ENCODE data around the gene PPP1R1B.

- no peak for TF ChIP-seq MAFK (IDR thresholded peaks at IDR 0.05; ENCODE audit: low read depth, low read length)
- no peak for TF ChIP-seq POLR2A (IDR thresholded peaks at IDR 0.05; ENCODE audit: low read depth, low read length)
- no peak for TF ChIP-seq CTCF (conservative IDR thresholded peaks at IDR 0.05; ENCODE audit: low read depth, low read length)
- TF ChIP-seq FOS (IDR thresholded peaks at IDR 0.05; ENCODE audit: low read depth, low read length): no peak
- no peak for TF ChIP-seq BHLHE40 (IDR thresholded peaks at IDR 0.05; ENCODE audit: low read depth, low read length)
- TF ChIP-seq RCOR1 (IDR thresholded peaks at IDR 0.05; ENCODE audit: insufficient replicate concordance, low read length): no peak
- TF ChIP-seq, protein P1, sequence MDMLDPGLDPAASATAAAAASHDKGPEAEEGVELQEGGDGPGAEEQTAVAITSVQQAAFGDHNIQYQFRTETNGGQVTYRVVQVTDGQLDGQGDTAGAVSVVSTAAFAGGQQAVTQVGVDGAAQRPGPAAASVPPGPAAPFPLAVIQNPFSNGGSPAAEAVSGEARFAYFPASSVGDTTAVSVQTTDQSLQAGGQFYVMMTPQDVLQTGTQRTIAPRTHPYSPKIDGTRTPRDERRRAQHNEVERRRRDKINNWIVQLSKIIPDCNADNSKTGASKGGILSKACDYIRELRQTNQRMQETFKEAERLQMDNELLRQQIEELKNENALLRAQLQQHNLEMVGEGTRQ (IDR thresholded peaks at IDR 0.05; ENCODE audit: low read depth, low read length): no peak
- TF ChIP-seq RAD21 (IDR thresholded peaks at IDR 0.05; ENCODE audit: low read length): no peak
- TF ChIP-seq ELK1 (IDR thresholded peaks at IDR 0.05; ENCODE audit: borderline replicate concordance, low read depth, low read length): no peak
- no peak for TF ChIP-seq MXI1 (IDR thresholded peaks at IDR 0.05; ENCODE audit: borderline replicate concordance, low read depth, low read length)
- TF ChIP-seq CEBPB (IDR thresholded peaks at IDR 0.05; ENCODE audit: low read depth, low read length): no peak
Observed at GRCh38 chr17:39608142-39608981, 18.4 kb upstream of the PPP1R1B start.
